PFSK-1 (cell line): ENCODE measurements around the gene USF2.

Experiments
- POLR2AphosphoS5 ChIP-seq: IDR thresholded peaks from 2 replicates; pipeline ENCODE4 v1.6.1; 2012; ENCODE audit warnings: low read depth, mild to moderate bottlenecking, control low read depth, low read length, moderate library complexity
- REST ChIP-seq, 2 experiments: IDR thresholded peaks; 2 replicates each; pipeline versions ENCODE4 v1.6.1 to v1.8.0; 2011 to 2012; ENCODE audit warnings: low read depth in 2 of 2, low read length in 2 of 2, control low read depth in 1 of 2, inconsistent platforms in 1 of 2, mild to moderate bottlenecking in 1 of 2, moderate library complexity in 1 of 2; ENCODE audit not compliant: insufficient read depth in 1 of 2
- TAF1 ChIP-seq: IDR thresholded peaks from 2 replicates; pipeline ENCODE4 v1.6.1; 2012; ENCODE audit warnings: low read length, control low read depth, borderline replicate concordance; ENCODE audit not compliant: insufficient read depth

GRCh38 chr19:35267353-35267817 lies 1.4 kb upstream of the USF2 start:
- TF ChIP-seq REST (IDR thresholded peaks at IDR 0.05; ENCODE audit: insufficient read depth in 1 of 2, low read depth in 2 of 2, low read length in 2 of 2): no peak
- TF ChIP-seq TAF1: no peak
- TF ChIP-seq POLR2AphosphoS5: no peak
